ENCODE measurements around the gene CATSPER1.
"Not testable (repeated sequence)": the region's sequence is repeated elsewhere in the genome, so short reads cannot be mapped to it uniquely, and the experiment has no call there.

CATSPER1 gene

GRCh38 chr11:66011239-66011784 is 15.0 kb downstream of the CATSPER1 start:
- Histone ChIP-seq H3K27ac (ENCODE audit: low read length) (no peak overlapping the region), H3K9ac (ENCODE audit: low read depth, low read length) (no peak overlapping the region), H3K4me2 (ENCODE audit: insufficient read depth, low read length) (no peak overlapping the region), H3K36me3 (ENCODE audit: insufficient read depth, low read length) (no peaks in the 10 kb centered on the region), H3K9me3 (ENCODE audit: insufficient read depth, low read length, severe bottlenecking) (no peaks in the 10 kb centered on the region), H2AFZ (ENCODE audit: low read depth, low read length) (no peak overlapping the region), H3K79me2 (ENCODE audit: insufficient read depth, low read length) (no peaks in the 10 kb centered on the region), H3K4me3 (ENCODE audit: low read depth in 1 of 2, low read length in 2 of 2) (no peak overlapping the region), H4K20me1 (ENCODE audit: insufficient read depth, low read length) (peaks cover 12% of the 10 kb centered on the region; the same call in 1 of the 2 replicates), H3K4me1 (ENCODE audit: insufficient read depth, low read length) (peaks cover 16% of the 10 kb centered on the region), H3K27me3 (ENCODE audit: insufficient read depth, low read length, poor library complexity) (no peaks in the 10 kb centered on the region)
- TF ChIP-seq CTCF (IDR thresholded peaks at IDR 0.05; ENCODE audit: borderline replicate concordance, extremely low read depth, low read length, poor library complexity, severe bottlenecking): no peak
- ATAC-seq (ENCODE audit: insufficient read depth, low read depth) (no peak), DNase-seq (no peak)

GRCh38 chr11:66010036-66010435 is 16.2 kb downstream of the CATSPER1 start:
- H3K9ac ChIP-seq (ENCODE audit: low read depth, low read length); H2AFZ ChIP-seq (ENCODE audit: low read depth, low read length); ATAC-seq (ENCODE audit: insufficient read depth, low read depth); H3K4me2 ChIP-seq (ENCODE audit: insufficient read depth, low read length); H3K27me3 ChIP-seq (ENCODE audit: insufficient read depth, low read length, poor library complexity); DNase-seq; H3K27ac ChIP-seq (ENCODE audit: low read length); H3K4me3 ChIP-seq (ENCODE audit: low read depth in 1 of 2, low read length in 2 of 2); H3K9me3 ChIP-seq (ENCODE audit: insufficient read depth, low read length, severe bottlenecking); H3K79me2 ChIP-seq (ENCODE audit: insufficient read depth, low read length); H3K36me3 ChIP-seq (ENCODE audit: insufficient read depth, low read length): not testable (repeated sequence)
- peaks cover 13% of the 10 kb centered on the region; the same call in 1 of the 2 replicates for H4K20me1 ChIP-seq (ENCODE audit: insufficient read depth, low read length)
- peaks cover 17% of the 10 kb centered on the region for H3K4me1 ChIP-seq (ENCODE audit: insufficient read depth, low read length)

GRCh38 chr11:66008468-66009101 is 17.7 kb downstream of the CATSPER1 start:
- Histone ChIP-seq H3K36me3 (ENCODE audit: insufficient read depth, low read length) (peaks cover 22% of the 10 kb centered on the region), H3K79me2 (ENCODE audit: insufficient read depth, low read length) (peaks cover 5% of the 10 kb centered on the region), H3K4me1 (ENCODE audit: insufficient read depth, low read length) (peaks cover 23% of the 10 kb centered on the region), H3K9ac (ENCODE audit: low read depth, low read length) (no peak overlapping the region), H3K4me3 (ENCODE audit: low read depth in 1 of 2, low read length in 2 of 2) (no peak overlapping the region), H3K27me3 (ENCODE audit: insufficient read depth, low read length, poor library complexity) (no peaks in the 10 kb centered on the region), H2AFZ (ENCODE audit: low read depth, low read length) (no peak overlapping the region), H3K27ac (ENCODE audit: low read length) (no peak overlapping the region), H4K20me1 (ENCODE audit: insufficient read depth, low read length) (peaks cover 19% of the 10 kb centered on the region), H3K4me2 (ENCODE audit: insufficient read depth, low read length) (no peak overlapping the region), H3K9me3 (ENCODE audit: insufficient read depth, low read length, severe bottlenecking) (no peaks in the 10 kb centered on the region)
- DNase-seq (no peak), ATAC-seq (ENCODE audit: insufficient read depth, low read depth) (peak; percentile 10; the same call in 1 of the 3 replicates)
- TF ChIP-seq EZH2 (IDR thresholded peaks at IDR 0.05; ENCODE audit: borderline replicate concordance, low read depth, low read length, severe bottlenecking): no peak
- no peak for TF ChIP-seq CTCF (IDR thresholded peaks at IDR 0.05; ENCODE audit: borderline replicate concordance, extremely low read depth, low read length, poor library complexity, severe bottlenecking)

- TF ChIP-seq CTCF (IDR thresholded peaks at IDR 0.05; ENCODE audit: borderline replicate concordance, extremely low read depth, low read length, poor library complexity, severe bottlenecking) (no peak), EZH2 (IDR thresholded peaks at IDR 0.05; ENCODE audit: borderline replicate concordance, low read depth, low read length, severe bottlenecking) (no peak)
- Histone ChIP-seq H3K4me1 (ENCODE audit: insufficient read depth, low read length) (peaks cover 28% of the 10 kb centered on the region), H3K9ac (ENCODE audit: low read depth, low read length) (no peak overlapping the region), H3K9me3 (ENCODE audit: insufficient read depth, low read length, severe bottlenecking) (no peaks in the 10 kb centered on the region), H3K4me3 (ENCODE audit: low read depth in 1 of 2, low read length in 2 of 2) (no peak overlapping the region), H3K27me3 (ENCODE audit: insufficient read depth, low read length, poor library complexity) (no peaks in the 10 kb centered on the region), H2AFZ (ENCODE audit: low read depth, low read length) (no peak overlapping the region), H3K27ac (ENCODE audit: low read length) (no peak overlapping the region), H3K79me2 (ENCODE audit: insufficient read depth, low read length) (peaks cover 10% of the 10 kb centered on the region), H3K36me3 (ENCODE audit: insufficient read depth, low read length) (peaks cover 27% of the 10 kb centered on the region), H3K4me2 (ENCODE audit: insufficient read depth, low read length) (no peak overlapping the region), H4K20me1 (ENCODE audit: insufficient read depth, low read length) (peaks cover 24% of the 10 kb centered on the region)
- ATAC-seq (ENCODE audit: insufficient read depth, low read depth) (no peak; the same call in 2 of the 3 replicates), DNase-seq (no peak)
These were observed 18.2 kb downstream of the CATSPER1 start for GRCh38 chr11:66008095-66008467.

All from DND-41 (cell line).